Measurements from ENCODE around the gene IL18BP.

The IL18BP gene

GRCh38 chr11:72039856-72040401, 41.2 kb downstream of the IL18BP start:
- ChIA-PET CTCF (interaction anchor here (0.7 to 2.2 kb wide), 4 partner anchors 11 to 144 kb away, joined by 4 to 14 read pairs (median 7); no protein-coding TSS in a partner anchor), POLR2A (interaction anchor here (0.6 to 1.7 kb wide), 5 partner anchors 9 to 67 kb away, joined by 3 to 5 read pairs (median 4); no protein-coding TSS in a partner anchor)
- H3K9me3 ChIP-seq (ENCODE audit: control insufficient read depth, insufficient read depth, low read depth, low read length), result no peaks in the 10 kb centered on the region
- TF ChIP-seq ZNF664 (tag by site-specific recombination; IDR thresholded peaks at IDR 0.05) (no peak), ZNF785 (tag by site-specific recombination; IDR thresholded peaks at IDR 0.05) (no peak), ZNF112 (tag by site-specific recombination; IDR thresholded peaks at IDR 0.05) (no peak), ZNF600 (tag by site-specific recombination; IDR thresholded peaks at IDR 0.05) (no peak), ZNF624 (tag by site-specific recombination; IDR thresholded peaks at IDR 0.05) (no peak), ZNF76 (tag by site-specific recombination; IDR thresholded peaks at IDR 0.05; ENCODE audit: borderline replicate concordance, low read depth) (no peak), ZNF138 (tag by site-specific recombination; IDR thresholded peaks at IDR 0.05; ENCODE audit: borderline replicate concordance) (no peak)
- H3K36me3 ChIP-seq (ENCODE audit: control insufficient read depth in 2 of 2, insufficient read depth in 1 of 2, low read length in 2 of 2), result peaks cover 2 to 9% of the 10 kb centered on the region in 2 experiments; a peak in 2 of 3 replicates
- peaks cover 22% of the 10 kb centered on the region for H3K4me1 ChIP-seq (ENCODE audit: control insufficient read depth, insufficient read depth, low read length)
- peak overlapping the region; percentile 84; the same call in 1 of the 2 replicates for H3K27ac ChIP-seq (ENCODE audit: extremely low read depth, low read depth, low read length)
- peak overlapping the region; percentile 59 for H3K4me3 ChIP-seq (ENCODE audit: low read depth, low read length)

- H3K4me3 ChIP-seq (ENCODE audit: low read depth, low read length), result peak overlapping the region; percentile 59
- peaks cover 22% of the 10 kb centered on the region for H3K4me1 ChIP-seq (ENCODE audit: control insufficient read depth, insufficient read depth, low read length)
- TF ChIP-seq, protein P1, sequence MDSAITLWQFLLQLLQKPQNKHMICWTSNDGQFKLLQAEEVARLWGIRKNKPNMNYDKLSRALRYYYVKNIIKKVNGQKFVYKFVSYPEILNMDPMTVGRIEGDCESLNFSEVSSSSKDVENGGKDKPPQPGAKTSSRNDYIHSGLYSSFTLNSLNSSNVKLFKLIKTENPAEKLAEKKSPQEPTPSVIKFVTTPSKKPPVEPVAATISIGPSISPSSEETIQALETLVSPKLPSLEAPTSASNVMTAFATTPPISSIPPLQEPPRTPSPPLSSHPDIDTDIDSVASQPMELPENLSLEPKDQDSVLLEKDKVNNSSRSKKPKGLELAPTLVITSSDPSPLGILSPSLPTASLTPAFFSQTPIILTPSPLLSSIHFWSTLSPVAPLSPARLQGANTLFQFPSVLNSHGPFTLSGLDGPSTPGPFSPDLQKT (IDR thresholded peaks at IDR 0.05; ENCODE audit: borderline replicate concordance, low read depth, low read length), result no peak
- TF ChIP-seq ZNF132 (tag by site-specific recombination; IDR thresholded peaks at IDR 0.05; ENCODE audit: borderline replicate concordance), result no peak
- TF ChIP-seq, protein P2, sequence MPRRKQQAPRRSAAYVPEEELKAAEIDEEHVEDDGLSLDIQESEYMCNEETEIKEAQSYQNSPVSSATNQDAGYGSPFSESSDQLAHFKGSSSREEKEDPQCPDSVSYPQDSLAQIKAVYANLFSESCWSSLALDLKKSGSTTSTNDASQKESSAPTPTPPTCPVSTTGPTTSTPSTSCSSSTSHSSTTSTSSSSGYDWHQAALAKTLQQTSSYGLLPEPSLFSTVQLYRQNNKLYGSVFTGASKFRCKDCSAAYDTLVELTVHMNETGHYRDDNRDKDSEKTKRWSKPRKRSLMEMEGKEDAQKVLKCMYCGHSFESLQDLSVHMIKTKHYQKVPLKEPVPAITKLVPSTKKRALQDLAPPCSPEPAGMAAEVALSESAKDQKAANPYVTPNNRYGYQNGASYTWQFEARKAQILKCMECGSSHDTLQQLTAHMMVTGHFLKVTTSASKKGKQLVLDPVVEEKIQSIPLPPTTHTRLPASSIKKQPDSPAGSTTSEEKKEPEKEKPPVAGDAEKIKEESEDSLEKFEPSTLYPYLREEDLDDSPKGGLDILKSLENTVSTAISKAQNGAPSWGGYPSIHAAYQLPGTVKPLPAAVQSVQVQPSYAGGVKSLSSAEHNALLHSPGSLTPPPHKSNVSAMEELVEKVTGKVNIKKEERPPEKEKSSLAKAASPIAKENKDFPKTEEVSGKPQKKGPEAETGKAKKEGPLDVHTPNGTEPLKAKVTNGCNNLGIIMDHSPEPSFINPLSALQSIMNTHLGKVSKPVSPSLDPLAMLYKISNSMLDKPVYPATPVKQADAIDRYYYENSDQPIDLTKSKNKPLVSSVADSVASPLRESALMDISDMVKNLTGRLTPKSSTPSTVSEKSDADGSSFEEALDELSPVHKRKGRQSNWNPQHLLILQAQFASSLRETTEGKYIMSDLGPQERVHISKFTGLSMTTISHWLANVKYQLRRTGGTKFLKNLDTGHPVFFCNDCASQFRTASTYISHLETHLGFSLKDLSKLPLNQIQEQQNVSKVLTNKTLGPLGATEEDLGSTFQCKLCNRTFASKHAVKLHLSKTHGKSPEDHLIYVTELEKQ (tag by site-specific recombination; IDR thresholded peaks at IDR 0.05; ENCODE audit: borderline replicate concordance), result 0 out of 2 replicates have a peak, but pooled peaks have one; percentile 9
- TF ChIP-seq ZNF354C (tag by site-specific recombination; IDR thresholded peaks at IDR 0.05; ENCODE audit: borderline replicate concordance, low read depth), result no peak
- TF ChIP-seq ZNF521 (tag by site-specific recombination; IDR thresholded peaks at IDR 0.05), result no peak
- no peak for TF ChIP-seq ZNF350 (tag by site-specific recombination; IDR thresholded peaks at IDR 0.05)
- no peak for TF ChIP-seq HOXA7 (CRISPR knock-in tag; IDR thresholded peaks at IDR 0.05; ENCODE audit: borderline replicate concordance)
- TF ChIP-seq ZNF394 (tag by site-specific recombination; IDR thresholded peaks at IDR 0.05; ENCODE audit: borderline replicate concordance), result no peak
- TF ChIP-seq, protein P3, sequence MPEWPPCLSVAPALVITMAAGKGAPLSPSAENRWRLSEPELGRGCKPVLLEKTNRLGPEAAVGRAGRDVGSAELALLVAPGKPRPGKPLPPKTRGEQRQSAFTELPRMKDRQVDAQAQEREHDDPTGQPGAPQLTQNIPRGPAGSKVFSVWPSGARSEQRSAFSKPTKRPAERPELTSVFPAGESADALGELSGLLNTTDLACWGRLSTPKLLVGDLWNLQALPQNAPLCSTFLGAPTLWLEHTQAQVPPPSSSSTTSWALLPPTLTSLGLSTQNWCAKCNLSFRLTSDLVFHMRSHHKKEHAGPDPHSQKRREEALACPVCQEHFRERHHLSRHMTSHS (tag by site-specific recombination; IDR thresholded peaks at IDR 0.05), result no peak
- TF ChIP-seq ZNF561 (tag by site-specific recombination; IDR thresholded peaks at IDR 0.05; ENCODE audit: borderline replicate concordance), result peak; percentile 69; the same call in 1 of the 2 replicates
- no peak for TF ChIP-seq HOXC10 (CRISPR knock-in tag; IDR thresholded peaks at IDR 0.05)
- no peak for TF ChIP-seq MEIS1 (CRISPR knock-in tag; IDR thresholded peaks at IDR 0.05; ENCODE audit: borderline replicate concordance)
- no peak for TF ChIP-seq ZBTB21 (tag by site-specific recombination; IDR thresholded peaks at IDR 0.05)
- TF ChIP-seq REPIN1 (tag by site-specific recombination; IDR thresholded peaks at IDR 0.05; ENCODE audit: low read depth), result no peak
- no peak for TF ChIP-seq YY1 (tag by site-specific recombination; IDR thresholded peaks at IDR 0.05)
- peak; percentile 74; the same call in 1 of the 2 replicates for TF ChIP-seq PRDM10 (tag by site-specific recombination; IDR thresholded peaks at IDR 0.05)
- no peak for TF ChIP-seq ZNF138 (tag by site-specific recombination; IDR thresholded peaks at IDR 0.05; ENCODE audit: borderline replicate concordance)
Observed at GRCh38 chr11:72040491-72041363, 42.0 kb downstream of the IL18BP start.

More at GRCh38 chr11:72040491-72041363, 42.0 kb downstream of the IL18BP start:
- POLR2A ChIA-PET, result interaction anchor here (0.6 to 1.4 kb wide), 6 partner anchors 8 to 262 kb away, joined by 3 to 5 read pairs (median 4); no protein-coding TSS in a partner anchor
- peak overlapping the region; percentile 84 for H3K27ac ChIP-seq (ENCODE audit: extremely low read depth, low read depth, low read length)
- H3K9me3 ChIP-seq (ENCODE audit: control insufficient read depth, insufficient read depth, low read depth, low read length), result no peaks in the 10 kb centered on the region
- CTCF ChIA-PET, result interaction anchor here (0.7 to 2.2 kb wide), 3 partner anchors 12 to 143 kb away, joined by 4 to 14 read pairs (median 5); no protein-coding TSS in a partner anchor
- peaks cover 0 to 4% of the 10 kb centered on the region in 2 experiments; a peak in 1 of 3 replicates for H3K36me3 ChIP-seq (ENCODE audit: control insufficient read depth in 2 of 2, insufficient read depth in 1 of 2, low read length in 2 of 2)
